Fibroblast of lung (primary cell): ENCODE data around the gene BLOC1S5.

ENCODE experiments used
- CTCF ChIP-seq, 2 donors: IDR thresholded peaks in 1 of 2; conservative IDR thresholded peaks in 1 of 2; 1 replicate in 1 of 2; 2 replicates in 1 of 2; pipeline ENCODE4 v1.5.1; 2011 to 2012; ENCODE audit warnings: low read length in 2 of 2, control low read depth in 1 of 2, inconsistent platforms in 1 of 2, low read depth in 1 of 2, mild to moderate bottlenecking in 1 of 2
- EZH2 ChIP-seq: IDR thresholded peaks from 2 replicates; pipeline ENCODE4 v1.5.1; 2012; ENCODE audit warnings: low read length, control low read depth, mild to moderate bottlenecking; ENCODE audit errors: missing control alignments

- TF ChIP-seq EZH2 (no peak), CTCF (conservative IDR thresholded peaks at IDR 0.05 in 1 of 2, IDR thresholded peaks at IDR 0.05 in 1 of 2; ENCODE audit: low read depth in 1 of 2, low read length in 2 of 2) (no peak)
These were observed 44.0 kb upstream of the BLOC1S5 start for GRCh38 chr6:8108031-8108660.
